ENCODE data around the gene NRF1.

DNA sequence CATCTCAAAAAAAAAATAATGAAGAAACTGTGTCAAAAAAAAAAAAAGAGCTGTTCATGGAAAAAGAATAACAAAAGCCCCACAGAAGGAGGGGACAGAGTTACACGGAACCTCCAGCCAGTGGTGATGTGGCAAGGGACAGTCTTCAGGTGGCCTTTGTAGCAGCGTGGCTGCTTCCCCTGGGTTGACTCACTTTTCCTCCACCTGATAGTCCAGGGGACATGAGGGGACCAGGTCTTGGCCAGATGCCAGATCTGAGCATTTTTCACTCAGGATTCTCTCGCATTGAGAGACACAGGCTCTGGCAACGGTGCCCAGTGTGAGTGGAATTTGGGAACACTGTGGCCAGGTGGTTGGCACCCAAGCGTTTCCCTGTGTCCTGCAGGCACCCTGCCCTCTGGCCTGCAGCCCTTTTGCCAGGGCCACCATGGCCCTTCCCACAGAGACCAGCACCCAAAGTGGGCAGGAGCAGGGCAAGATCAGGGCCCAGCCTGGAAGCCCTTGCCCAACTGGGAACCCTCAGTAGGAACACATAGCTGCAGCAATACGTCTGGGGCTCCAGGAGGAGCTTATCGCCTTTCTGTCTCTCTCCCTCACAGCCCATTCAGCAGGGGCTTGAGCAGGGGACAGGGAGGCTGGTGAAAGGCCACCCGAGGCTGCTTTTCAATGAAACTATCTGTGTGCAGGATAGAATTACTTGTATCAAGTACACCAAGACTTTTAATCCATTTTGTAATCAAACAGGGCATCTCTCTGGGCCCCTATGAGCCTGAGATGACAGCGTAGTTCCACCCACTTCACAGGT lies 182.2 kb downstream of the NRF1 start:
- no peak for TF ChIP-seq POLR2AphosphoS5 (IDR thresholded peaks at IDR 0.05; ENCODE audit: borderline replicate concordance, low read depth, low read length)
- TF ChIP-seq EZH2 (IDR thresholded peaks at IDR 0.05): no peak

Data from SK-N-MC (cell line).